ENCODE results near the gene PTAR1. TPM values are rescaled to one million over a fixed set of nuclear protein-coding genes. Genes with fewer than 3 reads are reported as not detected.
"Not testable (repeated sequence)": the region's sequence is repeated elsewhere in the genome, so short reads cannot be mapped to it uniquely, and the experiment has no call there.

The PTAR1 gene
- 19.8 TPM for total RNA-seq

- peak; percentile 98 for ATAC-seq
These were observed at the start of gene PTAR1 for GRCh38 chr9:69759421-69760277. Gene PTAR1, minus strand, starts transcription at chr9:69760011. Its CDS starts 73 bp downstream, at chr9:69759938.

GRCh38 chr9:69809304-69809863 is 49.6 kb upstream of the PTAR1 start:
- no peak for ATAC-seq

GRCh38 chr9:69806627-69807026 is 46.8 kb upstream of the PTAR1 start:
- ATAC-seq = peak; percentile 47

- peak; percentile 80 for ATAC-seq
These were observed 46.2 kb upstream of the PTAR1 start for GRCh38 chr9:69805962-69806515.

GRCh38 chr9:69801989-69802388 is 42.2 kb upstream of the PTAR1 start:
- no peak for ATAC-seq

- ATAC-seq = not testable (repeated sequence)
These were observed 40.2 kb upstream of the PTAR1 start for GRCh38 chr9:69800027-69800426.

- ATAC-seq = not testable (repeated sequence)
These were observed 39.7 kb upstream of the PTAR1 start for GRCh38 chr9:69799521-69799920.

- ATAC-seq = no peak
These were observed 38.9 kb upstream of the PTAR1 start for GRCh38 chr9:69798744-69799143.

GRCh38 chr9:69797675-69798074 is 37.9 kb upstream of the PTAR1 start:
- ATAC-seq = no peak

GRCh38 chr9:69794356-69794755 is 34.5 kb upstream of the PTAR1 start:
- ATAC-seq = no peak

- no peak for ATAC-seq
These were observed 25.9 kb upstream of the PTAR1 start for GRCh38 chr9:69785757-69786156.

GRCh38 chr9:69773258-69773657 is 13.4 kb upstream of the PTAR1 start:
- no peak for ATAC-seq

GRCh38 chr9:69771775-69772418 is 12.1 kb upstream of the PTAR1 start:
- ATAC-seq = peak; percentile 58

- no peak for ATAC-seq
These were observed 8.9 kb upstream of the PTAR1 start for GRCh38 chr9:69768716-69769115.

GRCh38 chr9:69768101-69768500 is 8.3 kb upstream of the PTAR1 start:
- ATAC-seq = no peak

GRCh38 chr9:69763862-69764261 is 4.1 kb upstream of the PTAR1 start:
- not testable (repeated sequence) for ATAC-seq

- ATAC-seq = no peak
These were observed 2.7 kb upstream of the PTAR1 start for GRCh38 chr9:69762527-69762926.

- ATAC-seq = no peak
These were observed 433 bp upstream of the PTAR1 start for GRCh38 chr9:69760278-69760610.

GRCh38 chr9:69759021-69759420 is 790 bp downstream of the PTAR1 start:
- ATAC-seq = no peak

GRCh38 chr9:69757996-69758675 is 1.7 kb downstream of the PTAR1 start:
- ATAC-seq = no peak

- ATAC-seq = no peak
These were observed 4.6 kb downstream of the PTAR1 start for GRCh38 chr9:69755205-69755604.

GRCh38 chr9:69753830-69754229 is 6.0 kb downstream of the PTAR1 start:
- ATAC-seq = no peak

- ATAC-seq = no peak
These were observed 9.7 kb downstream of the PTAR1 start for GRCh38 chr9:69750085-69750484.

All from esophagus mucosa (tissue), 1 donor.